A172 (cell line): ENCODE data around the gene KLHDC7B. TPM values are rescaled to one million over a fixed set of nuclear protein-coding genes. Genes with fewer than 3 reads are reported as not detected.
"Not testable (repeated sequence)": the region's sequence is repeated elsewhere in the genome, so short reads cannot be mapped to it uniquely, and the experiment has no call there.

Source experiments
- DNase-seq: peaks from one replicate; pipeline ENCODE4 v3.0.0-alpha.2; 2015; ENCODE audit warnings: low spot score
- total RNA-seq: library from RNA; depleted of rRNA; stranded (reverse); fragments of >200 nt; shearing (Covaris generic); gene quantifications from 2 replicates; pipeline ENCODE4 v1.2.3, GENCODE V29; 2014

KLHDC7B gene
- total RNA-seq, 1 experiment from 2014 or later: not detected

DNA sequence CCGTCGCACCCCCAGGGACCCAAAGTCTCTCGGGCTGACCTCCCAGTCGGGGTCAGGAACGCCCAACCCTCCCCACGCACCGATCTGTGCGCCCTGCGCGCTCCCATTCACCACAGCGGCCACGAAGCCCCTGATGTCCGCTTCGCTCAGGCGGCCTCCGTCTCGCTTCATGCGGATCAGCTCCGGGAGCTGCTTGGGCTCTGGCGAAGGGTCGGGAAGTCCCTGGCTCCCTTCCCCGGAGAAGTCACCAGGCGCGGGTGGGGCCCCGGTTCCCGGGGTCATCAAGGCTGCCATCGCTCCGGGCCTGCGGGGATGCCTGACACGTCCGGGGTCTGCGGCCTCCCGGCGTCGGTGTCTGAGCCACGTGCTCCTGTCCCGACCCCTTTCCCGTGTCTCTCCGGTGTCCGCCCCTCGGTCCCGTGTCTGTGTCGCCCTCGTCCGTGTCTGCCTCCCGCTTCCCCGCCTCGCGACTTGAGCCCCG lies 16.2 kb upstream of the KLHDC7B start:
- DNase-seq: no peak

DNA sequence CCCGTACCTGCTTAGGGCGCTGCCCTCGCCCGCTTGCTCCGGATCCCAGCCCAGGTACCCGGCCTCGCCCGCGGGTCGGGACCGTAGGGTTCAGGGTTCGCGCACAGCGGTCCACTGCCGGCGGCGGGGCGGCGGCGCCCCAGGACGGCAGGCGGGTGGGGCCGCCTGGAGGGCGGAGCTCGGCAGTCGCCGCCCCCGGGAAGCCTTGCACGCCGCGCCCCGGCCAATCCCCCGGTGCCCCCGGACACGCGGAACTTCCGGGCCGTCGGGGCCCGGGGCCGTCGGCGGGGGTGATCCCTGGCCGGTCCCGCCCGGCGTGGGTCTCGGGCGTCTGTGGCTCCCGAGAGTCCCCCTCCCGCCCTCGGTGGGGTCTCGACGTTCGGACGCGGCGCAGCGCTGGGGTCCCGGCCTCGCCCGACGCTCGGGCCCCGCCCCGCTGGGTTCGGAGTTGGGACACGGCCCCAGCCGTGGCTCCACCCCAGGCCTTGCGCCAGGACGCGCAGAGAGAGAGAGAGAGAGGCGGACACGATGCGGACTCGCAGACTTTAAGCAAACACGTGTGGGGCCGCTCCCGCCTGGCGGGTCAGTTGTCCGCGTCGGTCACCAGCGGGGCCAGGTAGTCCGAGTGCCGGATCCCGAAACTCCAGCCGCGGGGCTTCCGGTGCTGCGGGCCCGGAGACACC lies 15.7 kb upstream of the KLHDC7B start, which contains the start of gene TYMP:
TSS of gene TYMP (minus strand) at position 116 of the 683 bp plus-strand sequence. CDS start 303 bp downstream, outside the sequence.
- no peak for DNase-seq

DNA sequence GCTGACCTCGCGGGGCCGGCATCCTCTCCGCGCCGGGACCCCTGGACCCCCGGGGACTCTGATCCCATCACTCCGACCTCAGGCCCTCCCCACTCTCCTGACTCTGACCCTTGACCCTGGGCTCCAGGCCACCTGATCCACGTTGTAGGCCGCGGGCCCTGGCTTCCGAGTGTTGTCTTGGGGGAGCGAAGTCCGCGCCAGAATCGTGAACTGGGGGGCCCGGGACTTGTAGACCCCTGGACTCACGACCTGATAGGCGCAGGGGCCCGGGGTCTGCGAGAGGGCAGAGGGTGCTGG lies 15.2 kb upstream of the KLHDC7B start:
- DNase-seq: no peak

DNA sequence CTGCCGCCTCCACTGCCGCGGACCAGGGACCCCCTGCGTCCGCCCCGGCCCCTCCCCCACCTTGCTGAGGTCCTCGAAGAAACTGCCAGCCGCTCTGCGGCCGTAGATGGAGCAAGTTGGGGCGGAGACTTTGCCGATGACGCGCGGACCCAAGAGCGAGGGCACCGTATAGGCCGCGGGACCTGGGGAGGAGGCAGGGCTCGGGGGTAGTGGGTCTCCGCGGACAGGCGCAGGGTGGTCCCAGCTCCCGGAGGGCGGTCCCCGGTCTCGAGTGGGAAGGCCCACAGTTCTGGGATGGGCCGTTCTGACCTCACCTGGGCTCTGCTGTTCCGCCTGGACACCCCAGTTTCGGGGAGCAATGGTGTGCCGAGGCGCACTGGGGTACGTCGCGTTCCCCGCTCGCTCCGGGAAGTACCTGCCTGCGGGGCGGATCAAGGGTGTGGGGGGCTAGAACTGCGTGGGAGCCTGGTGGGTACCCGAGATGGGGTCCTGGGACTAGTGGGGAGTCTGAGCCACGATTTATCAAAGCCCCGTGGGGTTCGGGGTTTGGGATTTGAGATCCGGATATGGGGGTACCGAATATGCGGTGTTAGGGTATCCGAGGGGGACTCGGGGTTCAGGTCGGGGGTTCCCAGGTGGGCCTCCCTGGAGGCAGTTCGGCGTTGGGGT lies 14.7 kb upstream of the KLHDC7B start:
- no peak for DNase-seq

DNA sequence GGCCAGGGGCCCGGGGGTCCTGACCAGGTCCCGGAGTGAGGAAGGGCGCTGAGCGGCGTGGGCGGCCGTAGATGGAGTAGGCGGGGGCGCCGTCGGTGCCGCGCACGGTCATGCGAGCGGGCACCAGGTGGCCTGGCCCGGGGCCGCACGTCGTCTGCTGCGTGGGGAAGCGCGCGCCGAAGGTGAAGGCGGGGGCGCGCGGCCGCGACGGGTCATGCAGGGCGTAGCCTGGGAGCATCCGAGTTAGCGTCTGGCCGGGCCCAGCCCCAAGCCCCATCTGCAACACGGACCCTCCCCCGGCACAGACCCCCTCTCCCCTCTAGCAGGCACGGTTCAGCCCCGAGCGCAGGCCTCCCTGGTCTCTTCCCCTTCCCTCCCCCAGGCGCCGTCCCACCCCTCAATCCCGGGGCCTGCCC lies 14.1 kb upstream of the KLHDC7B start:
- DNase-seq: no peak

DNA sequence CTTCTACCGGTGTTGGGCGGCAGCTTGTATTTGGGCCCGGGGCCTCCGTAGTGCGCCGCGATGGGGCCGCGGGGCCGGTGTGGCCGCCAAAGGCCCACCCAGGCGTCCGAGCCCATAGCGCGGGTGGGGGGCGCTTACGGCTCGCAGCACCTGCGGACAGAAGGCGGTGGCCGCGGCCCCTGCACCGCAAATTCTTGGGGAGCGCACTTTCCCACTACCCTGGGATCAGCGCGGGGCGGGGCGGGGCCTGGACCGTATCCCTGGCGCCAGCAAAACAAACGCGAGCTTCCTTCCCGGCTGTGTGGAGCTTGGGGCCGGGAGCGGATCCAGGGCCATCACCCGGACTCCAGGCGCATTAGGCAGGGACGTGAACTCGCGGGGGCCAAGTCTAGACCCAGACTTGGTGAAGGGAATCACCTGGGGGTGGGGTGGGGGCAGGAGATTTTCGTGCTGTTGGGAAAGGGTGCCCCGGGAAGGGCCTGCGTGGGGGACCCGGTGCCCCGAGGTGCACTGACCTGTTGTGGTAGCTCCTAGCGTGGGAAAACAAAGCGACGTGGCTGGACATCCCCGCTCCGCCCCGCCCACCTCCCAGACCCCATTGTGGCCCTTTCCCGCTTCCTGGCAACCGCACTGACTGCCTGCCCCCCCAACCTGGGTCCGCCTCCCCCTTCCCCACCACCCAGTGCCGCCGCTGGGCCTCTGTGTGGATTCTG lies 13.6 kb upstream of the KLHDC7B start:
- no peak for DNase-seq

DNA sequence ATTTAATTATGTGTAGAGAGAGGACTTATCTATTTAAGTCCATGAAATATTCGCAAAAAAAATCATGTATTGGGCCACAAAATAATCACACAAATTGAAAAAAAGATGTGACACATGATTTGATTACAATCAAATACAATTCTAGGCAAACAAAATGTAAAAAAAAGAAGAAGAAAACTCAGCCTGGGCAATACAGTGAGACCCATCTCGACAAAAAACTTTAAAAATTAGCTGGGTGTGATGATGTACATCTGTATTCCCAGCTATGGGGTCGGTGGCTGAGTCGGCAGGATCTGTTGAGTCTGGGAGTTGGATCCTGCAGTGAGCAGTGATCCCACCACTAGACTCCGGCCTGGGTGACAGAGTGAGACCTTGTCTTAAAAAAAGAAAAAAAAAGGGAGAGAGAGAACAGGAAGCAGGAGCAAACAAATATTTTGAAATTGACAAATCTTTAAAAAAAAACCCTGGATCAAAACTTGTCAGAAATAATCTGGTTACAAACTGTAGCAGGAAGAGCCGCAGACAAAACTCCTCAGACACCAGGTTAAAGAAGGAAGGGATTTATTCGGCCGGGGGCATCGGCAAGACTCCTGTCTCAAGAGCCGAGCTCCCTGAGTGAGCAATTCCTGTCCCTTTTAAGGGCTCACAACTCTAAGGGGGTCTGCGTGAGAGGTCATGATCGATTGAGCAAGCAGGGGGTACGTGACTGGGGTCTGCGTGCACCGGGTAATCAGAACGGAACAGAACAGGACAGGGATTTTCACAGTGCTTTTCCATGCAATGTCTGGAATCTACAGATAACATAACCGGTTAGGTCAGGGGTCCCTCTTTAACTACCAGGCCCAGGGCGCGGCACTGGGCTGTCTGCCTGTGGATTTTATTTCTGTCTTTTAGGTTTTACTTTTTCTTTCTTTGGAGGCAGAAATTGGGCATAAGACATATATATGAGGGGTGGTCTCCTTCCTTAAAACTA lies 12.6 kb upstream of the KLHDC7B start:
- no peak for DNase-seq

DNA sequence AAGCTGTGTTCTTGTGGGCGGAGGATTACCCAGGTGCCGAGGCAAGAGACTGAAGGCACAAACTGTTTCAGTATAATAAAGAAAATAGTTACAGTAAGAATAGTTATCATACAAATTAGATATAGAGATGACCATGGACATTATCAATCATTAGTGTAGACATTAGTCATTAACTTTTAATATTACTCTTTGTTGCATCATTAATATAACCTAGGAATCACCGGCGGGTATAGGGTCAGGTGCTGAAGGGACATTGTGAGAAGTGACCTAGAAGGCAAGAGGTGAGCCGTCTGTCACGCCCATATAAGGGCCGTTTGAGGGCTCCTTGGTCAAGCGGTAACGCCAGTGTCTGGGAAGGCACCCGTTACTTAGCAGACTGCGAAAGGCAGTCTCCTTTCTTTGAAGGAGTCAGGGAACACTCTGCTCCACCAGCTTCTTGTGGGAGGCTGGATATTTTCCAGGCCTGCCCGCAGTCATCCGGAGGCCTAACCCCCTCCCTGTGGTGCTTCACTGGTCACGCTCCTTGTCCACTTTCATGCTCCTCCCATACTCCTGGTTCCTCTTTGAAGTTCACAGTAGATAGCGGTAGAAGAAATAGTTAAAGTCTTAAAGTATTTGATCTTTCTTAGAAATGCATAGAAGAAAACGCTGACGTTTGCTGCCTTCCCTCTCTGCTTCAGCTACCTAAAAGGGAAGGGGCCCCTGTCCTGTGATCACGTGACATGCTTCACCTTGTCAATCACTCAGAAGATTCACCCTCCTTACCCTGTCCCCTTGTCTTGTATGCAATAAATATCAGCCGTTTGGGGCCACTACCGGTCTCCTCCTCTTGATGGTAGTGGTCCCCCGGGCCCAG lies 11.6 kb upstream of the KLHDC7B start:
- not testable (repeated sequence) for DNase-seq

DNA sequence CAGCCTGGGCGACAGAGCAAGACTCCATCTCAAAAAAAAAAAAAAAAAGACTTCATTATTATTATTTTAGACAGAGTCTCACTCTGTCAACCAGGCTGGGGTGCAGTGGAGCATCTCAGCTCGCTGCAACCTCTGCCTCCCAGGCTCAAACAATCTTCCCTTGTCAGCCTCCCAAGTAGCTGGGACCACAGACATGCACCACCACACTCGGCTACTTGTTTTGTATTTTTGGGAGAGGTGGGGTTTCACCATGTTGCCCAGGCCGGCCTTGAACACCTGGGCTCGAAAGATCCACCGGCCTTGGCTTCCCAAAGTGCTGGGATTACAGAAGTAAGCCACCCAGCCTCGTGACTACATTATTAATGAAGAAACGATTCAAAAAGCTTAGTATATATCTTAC lies 10.6 kb upstream of the KLHDC7B start:
- DNase-seq: no peak

DNA sequence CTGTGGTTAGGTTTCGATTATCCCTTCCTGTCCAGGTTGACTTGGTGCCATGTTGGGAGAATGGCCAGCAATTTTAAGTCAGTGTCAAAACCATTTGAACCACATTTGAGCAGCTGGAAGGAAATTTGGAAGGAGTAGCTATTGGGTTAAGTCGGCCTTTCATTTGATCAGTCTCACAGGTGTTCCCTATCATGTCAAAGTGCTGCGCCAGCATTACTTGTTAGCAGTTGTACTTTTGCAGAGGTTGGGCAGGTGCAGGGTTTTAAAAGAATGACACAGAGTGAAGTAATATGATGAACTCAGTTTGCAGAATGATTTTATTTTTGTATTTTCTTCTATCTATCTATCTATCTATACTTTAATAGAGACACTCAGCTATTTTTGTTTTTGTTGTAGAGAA lies 9.5 kb upstream of the KLHDC7B start:
- DNase-seq: no peak

DNA sequence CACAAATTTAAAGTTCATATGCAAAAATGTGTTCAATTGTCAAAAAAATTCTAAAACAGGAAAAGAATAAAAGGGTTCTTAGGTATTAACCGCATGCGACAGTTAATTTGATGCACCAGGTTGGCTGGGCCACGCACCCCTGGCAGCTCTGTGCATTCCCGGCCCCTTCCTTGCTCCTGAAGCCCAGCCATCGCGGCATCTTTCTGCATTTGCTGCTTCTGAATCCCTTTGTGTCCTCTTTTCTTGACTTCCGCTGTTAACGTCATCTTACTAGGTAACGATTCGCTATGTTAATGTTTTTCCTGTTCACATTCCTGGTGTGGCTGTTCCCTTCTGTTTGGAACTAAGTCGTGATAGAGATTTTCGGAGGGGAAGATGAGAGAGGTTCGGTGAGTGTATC lies 7.9 kb upstream of the KLHDC7B start:
- DNase-seq: no peak

DNA sequence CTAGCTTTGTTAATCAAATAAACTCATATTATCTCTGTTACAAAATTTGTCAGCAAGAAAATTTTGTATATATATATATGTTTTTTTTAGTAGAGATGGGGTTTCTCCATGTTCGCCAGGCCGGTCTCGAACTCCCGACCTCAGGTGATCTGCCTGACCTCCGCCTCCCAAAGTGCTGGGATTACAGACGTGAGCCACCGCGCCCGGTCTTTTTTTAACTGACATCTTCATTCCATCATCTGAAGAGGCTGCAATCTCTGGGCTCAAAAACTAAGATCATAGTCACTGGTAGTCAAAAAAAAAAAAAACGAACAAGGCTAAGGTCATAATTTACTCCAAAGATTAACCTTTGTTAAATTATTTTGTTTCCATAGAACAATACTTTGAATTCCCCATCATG lies 5.3 kb upstream of the KLHDC7B start:
- DNase-seq: no peak

DNA sequence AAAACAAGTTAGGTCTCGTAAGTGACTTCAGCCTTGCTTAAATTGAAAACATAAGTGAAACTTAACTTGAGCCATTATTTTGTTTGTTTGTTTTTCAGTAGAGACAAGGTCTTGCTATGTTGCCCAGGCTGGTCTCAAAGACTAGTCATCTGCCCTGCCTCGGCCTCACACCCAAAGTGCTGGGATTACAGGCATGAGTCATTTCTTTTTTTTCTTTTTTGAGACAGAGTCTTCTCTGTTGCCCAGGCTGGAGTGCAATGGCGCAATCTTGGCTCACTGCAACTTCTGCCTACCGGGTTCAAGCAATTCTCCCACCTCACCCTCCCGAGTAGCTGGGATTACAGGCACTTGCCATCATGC lies 4.1 kb upstream of the KLHDC7B start:
- peak; percentile 41 for DNase-seq

DNA sequence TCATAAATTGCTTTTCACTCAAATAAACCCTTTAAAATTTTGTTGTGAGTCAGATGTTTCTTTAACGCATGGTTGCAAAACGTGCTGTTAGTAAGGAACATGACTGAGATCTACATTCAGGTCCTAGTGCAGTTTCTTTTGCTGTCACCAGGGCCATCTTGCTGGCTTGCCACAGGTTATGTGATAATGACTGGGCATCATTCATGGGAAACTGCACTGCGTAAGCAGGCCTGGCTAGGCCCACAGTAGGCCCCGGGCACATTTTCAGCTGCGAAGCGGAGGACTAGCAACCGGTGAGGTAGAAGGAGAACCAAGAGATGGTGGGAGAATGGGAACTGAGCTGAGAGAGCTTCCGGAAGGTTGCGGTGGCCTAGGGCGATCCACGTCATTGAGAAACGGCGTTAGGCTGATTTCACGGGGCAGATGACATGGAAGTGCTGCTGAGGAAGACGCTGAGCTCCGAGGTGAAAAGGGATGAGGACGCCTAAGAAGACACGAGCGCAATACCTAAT lies 3.2 kb upstream of the KLHDC7B start:
- no peak for DNase-seq

DNA sequence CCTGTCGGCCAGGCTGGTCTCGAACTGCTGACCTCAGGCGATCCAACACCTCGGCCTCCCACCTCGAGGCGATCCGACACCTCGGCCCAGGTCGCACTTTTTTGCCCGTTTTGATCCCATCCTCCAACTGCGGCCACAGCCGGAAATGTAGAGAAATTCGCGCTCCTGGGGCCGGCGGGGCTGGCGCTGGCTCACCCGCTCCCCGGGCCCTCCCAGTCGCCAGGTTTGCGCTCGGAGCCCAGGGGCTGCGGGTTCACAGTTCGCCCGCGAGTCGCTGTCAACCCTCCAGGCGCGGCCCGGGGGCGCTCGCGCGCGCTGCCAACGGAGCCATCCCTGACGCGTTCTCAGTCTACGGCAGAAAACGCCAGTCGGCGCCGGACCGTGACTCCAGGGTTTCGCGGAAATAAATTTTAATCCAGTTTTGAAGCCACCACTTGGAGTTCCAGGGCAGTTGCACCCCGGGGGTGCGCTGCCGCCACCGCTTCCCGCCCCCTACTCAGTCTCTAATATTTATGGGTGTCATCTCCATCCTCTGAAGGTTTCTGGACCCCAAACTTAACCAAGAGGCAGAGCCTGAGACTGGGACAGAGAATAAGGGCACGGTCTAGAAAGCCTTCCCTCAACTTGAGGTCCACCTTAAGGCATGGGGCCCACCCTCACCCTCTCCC lies 1.5 kb upstream of the KLHDC7B start:
- DNase-seq: no peak

DNA sequence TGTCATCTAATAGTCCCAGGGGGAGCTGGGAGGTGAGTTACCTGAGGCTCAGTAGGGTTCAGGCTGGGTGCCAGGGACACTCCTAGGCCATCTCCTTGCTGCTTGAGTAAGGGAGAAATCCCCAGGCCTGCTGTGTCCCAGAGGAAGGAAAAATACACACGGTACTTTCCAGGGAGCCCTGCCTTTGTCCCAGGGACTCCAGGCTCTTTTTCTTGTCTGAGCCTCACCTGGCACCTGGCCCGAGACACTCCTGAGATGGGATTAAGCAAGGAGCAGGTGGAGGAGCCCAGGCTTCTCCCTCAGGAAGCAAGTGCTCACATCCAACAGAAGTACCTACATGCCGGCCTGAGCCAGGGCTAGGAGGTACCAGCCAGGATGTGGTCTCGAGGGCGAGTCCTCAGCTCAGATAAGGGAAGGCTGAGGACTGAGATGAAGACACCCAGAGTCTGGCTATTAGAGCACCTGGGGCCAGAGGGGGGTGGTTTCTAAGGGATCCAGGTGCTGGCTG lies 899 bp upstream of the KLHDC7B start:
- no peak for DNase-seq

DNA sequence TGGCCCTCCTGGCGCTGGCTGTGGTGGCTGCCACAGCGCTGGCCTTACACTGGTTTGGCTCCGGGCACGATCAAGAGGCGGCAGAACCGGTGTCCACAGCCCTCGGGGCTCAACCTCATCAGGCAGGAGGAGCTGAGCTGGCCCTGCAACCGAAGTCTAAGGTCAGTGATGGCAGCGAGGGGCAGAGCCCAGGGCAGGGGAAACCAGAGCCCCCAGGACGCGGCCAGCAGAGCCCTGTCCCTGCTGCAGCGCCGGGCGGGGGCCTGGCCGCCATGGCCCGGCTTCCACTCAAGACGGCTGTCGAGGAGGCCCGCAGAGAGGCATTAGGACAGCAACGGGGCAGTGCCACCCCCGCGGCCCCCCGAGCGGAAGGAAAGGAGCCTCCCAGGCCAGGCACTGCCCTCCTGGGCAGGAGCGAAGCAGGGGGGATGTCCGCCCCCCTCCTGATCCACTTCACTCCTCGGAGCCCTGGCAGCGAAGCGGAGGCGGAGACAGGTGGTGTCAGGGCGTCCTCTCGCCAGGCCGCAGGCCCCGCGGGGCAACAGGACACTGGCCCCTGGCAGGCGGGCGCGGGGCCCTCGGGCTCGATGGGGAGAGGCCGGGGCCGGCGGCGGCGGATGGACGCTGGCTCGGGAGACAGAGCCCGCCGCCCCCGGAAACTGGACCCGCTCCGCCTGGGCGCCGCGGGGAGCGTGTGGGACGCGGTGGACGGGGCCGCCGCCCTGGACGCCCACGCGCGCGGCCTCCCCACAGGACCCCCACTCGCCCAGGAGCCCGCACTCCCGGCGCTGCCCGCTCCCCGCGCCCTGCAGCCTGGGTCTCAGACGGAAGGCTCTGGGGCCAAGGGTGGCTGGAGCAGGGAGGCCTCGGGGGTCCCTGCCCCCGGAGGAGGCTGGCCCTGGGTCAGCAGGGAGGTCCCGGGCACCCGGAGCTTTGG lies 895 bp downstream of the KLHDC7B start:
- DNase-seq: no peak

DNA sequence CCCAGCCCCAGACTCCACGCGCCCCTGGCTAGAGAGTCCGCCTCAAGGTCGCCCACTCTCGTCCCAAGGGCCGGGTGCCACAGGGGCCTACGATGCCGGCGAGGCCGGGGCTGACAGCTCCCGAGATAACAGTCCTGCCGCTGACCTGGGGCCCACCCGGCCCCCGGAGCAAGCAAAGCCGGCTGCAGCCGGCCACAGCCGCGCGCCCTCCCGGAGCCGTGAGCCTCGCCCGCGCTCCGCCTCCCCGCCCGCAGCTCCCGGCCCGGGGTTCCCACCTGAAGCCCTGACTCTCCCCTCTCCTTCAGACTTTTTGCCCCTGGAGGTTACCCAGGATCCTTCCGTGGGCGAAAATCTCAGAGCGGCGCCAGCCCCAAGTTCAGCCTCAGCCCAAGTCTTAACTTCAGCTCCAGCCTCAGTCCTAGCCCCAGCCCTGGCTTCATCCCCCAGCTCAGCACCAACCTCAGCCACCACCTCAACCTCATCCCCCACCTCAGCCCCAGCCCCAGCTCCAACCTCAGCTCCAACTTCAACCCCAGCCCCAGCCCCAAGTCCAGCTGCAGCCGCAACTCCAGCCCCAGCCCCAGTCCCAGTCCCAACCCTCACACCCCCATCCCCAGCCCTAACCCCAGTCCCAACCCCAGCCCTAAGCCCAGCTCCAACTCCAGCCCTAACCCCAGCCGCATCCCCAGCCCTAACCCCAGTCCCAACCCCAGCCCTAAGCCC lies 1.7 kb downstream of the KLHDC7B start:
- no peak for DNase-seq
